Fibroblast of villous mesenchyme (primary cell): ENCODE data around the gene SMCO4. TPM values are rescaled to one million over a fixed set of nuclear protein-coding genes. Genes with fewer than 3 reads are reported as not detected.

Experiments
- small RNA-seq: library from RNA; depleted of rRNA; stranded (forward); fragments of <200 nt; gene quantifications from one replicate; pipeline ENCODE3, GENCODE V24; 2012
- total RNA-seq: library from RNA; depleted of rRNA; stranded (reverse); fragments of >200 nt; gene quantifications from 2 replicates; pipeline ENCODE4 v1.2.3, GENCODE V29; 2012

Gene SMCO4
- total RNA-seq, 1 donor, result 9.1 TPM

Small RNAs within 50 kb of the gene (small RNA-seq; reads per million reads assigned to genes)
- not detected for gene RN7SL223P

Other genes starting within 250 kb of the SMCO4 start
- gene DEUP1, start 212.6 kb downstream of the SMCO4 start, total RNA-seq, result not detected in 2 replicates
- 18.4 and 32.8 TPM in 2 replicates for gene CEP295, start 118.3 kb upstream of the SMCO4 start, total RNA-seq
- gene TAF1D, start 198.1 kb upstream of the SMCO4 start, total RNA-seq, result 111 and 181 TPM in 2 replicates
- 10.0 and 13.8 TPM in 2 replicates for gene C11orf54, start 198.3 kb upstream of the SMCO4 start, total RNA-seq
- 26.4 and 39.3 TPM in 2 replicates for gene MED17, start 240.9 kb upstream of the SMCO4 start, total RNA-seq